Glutamatergic neuron (in vitro differentiated cells): ENCODE measurements around the gene NRCAM. TPM values are rescaled to one million over a fixed set of nuclear protein-coding genes. Genes with fewer than 3 reads are reported as not detected.
A peak's percentile ranks its signal among the peaks of the same experiment; 100 is the strongest.

Experiments
- DNase-seq: peaks from one replicate; pipeline ENCODE4 v3.0.0; 2022
- H3K27ac Mint-ChIP-seq: one replicate; pipeline ENCODE4 v1.8.0; 2020; ENCODE audit warnings: mild to moderate bottlenecking, mixed read lengths, inconsistent platforms; ENCODE audit not compliant: unreplicated experiment
- H3K27me3 Mint-ChIP-seq: one replicate; pipeline ENCODE4 v1.8.0; 2020; ENCODE audit warnings: mild to moderate bottlenecking, moderate library complexity, mixed read lengths, inconsistent platforms; ENCODE audit not compliant: unreplicated experiment
- H3K36me3 Mint-ChIP-seq: one replicate; pipeline ENCODE4 v1.8.0; 2020; ENCODE audit warnings: mild to moderate bottlenecking, mixed read lengths, inconsistent platforms; ENCODE audit not compliant: unreplicated experiment
- H3K4me1 Mint-ChIP-seq: one replicate; pipeline ENCODE4 v1.8.0; 2020; ENCODE audit warnings: mild to moderate bottlenecking, low read depth, mixed read lengths, inconsistent platforms; ENCODE audit not compliant: unreplicated experiment
- H3K4me3 Mint-ChIP-seq: one replicate; pipeline ENCODE4 v1.8.0; 2020; ENCODE audit warnings: mild to moderate bottlenecking, mixed read lengths, inconsistent platforms; ENCODE audit not compliant: unreplicated experiment
- H3K9me3 Mint-ChIP-seq: one replicate; pipeline ENCODE4 v1.8.0; 2020; ENCODE audit warnings: mild to moderate bottlenecking, moderate library complexity, mixed read lengths, inconsistent platforms; ENCODE audit not compliant: unreplicated experiment
- total RNA-seq: library from RNA; stranded (reverse); fragmentation: NEBNext Ultra II Directional; extraction: Animal tissue kit (Norgen Biotek cat#: 25700); gene quantifications from one replicate; pipeline ENCODE4 v1.2.1, GENCODE V29; 2021; ENCODE audit not compliant: unreplicated experiment
- TF ChIP-seq, protein P1 (sequence below): fragments of 200-600 bp; sonication (generic); IDR thresholded peaks from one replicate; pipeline ENCODE4 v1.5.0; 2021; ENCODE audit not compliant: partially characterized antibody, unreplicated experiment

The NRCAM gene
- total RNA-seq, 1 donor from 2014 or later, result 120 TPM

DNA sequence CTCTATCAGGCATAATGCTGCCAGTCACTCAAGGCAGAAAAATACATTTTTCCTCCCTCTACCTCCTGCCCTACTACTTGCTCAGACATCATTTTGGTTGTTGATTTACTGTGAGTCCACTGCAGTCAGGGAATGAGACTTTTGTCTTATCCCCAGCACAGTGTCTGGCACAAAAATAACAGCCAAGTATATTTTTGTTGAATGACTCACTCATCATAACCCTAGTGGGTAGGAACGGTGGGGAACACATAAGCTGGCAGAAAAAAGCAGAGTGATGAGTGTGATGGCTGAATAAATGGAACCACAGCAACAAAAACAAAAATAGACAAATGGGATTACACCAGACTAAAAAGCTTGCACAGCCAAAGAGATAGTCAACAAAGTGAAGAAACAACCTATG is 260.2 kb downstream of the NRCAM start:
- Mint-ChIP-seq H3K4me1 (no peaks in the 10 kb centered on the region), H3K27ac (no peak overlapping the region), H3K4me3 (no peak overlapping the region), H3K36me3 (peaks cover 18% of the 10 kb centered on the region), H3K27me3 (no peaks in the 10 kb centered on the region), H3K9me3 (peaks cover 1% of the 10 kb centered on the region)
- TF ChIP-seq, protein P1, sequence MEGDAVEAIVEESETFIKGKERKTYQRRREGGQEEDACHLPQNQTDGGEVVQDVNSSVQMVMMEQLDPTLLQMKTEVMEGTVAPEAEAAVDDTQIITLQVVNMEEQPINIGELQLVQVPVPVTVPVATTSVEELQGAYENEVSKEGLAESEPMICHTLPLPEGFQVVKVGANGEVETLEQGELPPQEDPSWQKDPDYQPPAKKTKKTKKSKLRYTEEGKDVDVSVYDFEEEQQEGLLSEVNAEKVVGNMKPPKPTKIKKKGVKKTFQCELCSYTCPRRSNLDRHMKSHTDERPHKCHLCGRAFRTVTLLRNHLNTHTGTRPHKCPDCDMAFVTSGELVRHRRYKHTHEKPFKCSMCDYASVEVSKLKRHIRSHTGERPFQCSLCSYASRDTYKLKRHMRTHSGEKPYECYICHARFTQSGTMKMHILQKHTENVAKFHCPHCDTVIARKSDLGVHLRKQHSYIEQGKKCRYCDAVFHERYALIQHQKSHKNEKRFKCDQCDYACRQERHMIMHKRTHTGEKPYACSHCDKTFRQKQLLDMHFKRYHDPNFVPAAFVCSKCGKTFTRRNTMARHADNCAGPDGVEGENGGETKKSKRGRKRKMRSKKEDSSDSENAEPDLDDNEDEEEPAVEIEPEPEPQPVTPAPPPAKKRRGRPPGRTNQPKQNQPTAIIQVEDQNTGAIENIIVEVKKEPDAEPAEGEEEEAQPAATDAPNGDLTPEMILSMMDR, result no peak
- no peak for DNase-seq

DNA sequence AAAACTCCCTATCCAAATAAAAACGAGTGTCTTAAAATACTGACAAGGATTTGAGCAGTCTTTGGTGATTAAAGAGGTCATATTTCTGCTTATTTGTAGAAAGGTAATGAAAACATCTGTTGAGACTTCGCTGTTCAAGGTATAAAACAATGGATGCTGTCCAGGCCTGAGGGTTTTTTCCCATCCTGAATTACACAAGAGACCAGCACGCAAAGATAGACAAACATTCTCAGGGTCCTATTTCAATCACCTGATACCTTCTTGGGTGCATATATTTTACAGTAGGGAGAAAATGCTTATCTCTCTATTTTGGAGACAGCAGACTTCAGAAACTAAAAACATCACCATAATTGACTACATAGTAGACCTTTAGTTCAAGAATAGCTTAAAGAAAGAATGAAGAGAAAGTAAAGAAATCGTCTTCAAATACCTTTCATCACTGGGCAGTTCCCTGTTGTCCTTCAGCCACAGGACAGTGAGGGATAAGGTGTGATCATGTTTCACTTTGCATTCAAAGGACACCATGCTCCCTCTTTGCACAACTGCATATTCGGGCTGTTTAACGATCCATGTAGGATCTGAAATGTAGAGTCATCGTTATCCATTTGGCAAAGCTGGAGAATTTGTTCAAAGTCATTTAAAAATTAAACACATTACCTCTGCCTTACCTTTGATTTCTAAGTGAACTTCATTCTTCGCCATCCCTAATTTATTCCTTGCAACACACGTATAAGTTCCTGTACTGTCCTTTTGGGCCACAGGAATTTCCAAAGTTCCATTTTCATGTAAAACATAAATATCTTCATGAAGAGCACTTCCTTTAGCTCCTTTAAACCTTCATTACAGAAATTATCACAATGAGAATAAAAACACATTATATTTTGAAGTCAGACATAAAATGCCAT is 262.4 kb downstream of the NRCAM start:
- peaks cover 1% of the 10 kb centered on the region for H3K9me3 Mint-ChIP-seq
- H3K36me3 Mint-ChIP-seq, result peaks cover 29% of the 10 kb centered on the region
- H3K4me1 Mint-ChIP-seq, result no peaks in the 10 kb centered on the region
- no peak overlapping the region for H3K27ac Mint-ChIP-seq
- no peaks in the 10 kb centered on the region for H3K27me3 Mint-ChIP-seq
- no peak overlapping the region for H3K4me3 Mint-ChIP-seq
- TF ChIP-seq, protein P1, result no peak
- DNase-seq, result no peak

DNA sequence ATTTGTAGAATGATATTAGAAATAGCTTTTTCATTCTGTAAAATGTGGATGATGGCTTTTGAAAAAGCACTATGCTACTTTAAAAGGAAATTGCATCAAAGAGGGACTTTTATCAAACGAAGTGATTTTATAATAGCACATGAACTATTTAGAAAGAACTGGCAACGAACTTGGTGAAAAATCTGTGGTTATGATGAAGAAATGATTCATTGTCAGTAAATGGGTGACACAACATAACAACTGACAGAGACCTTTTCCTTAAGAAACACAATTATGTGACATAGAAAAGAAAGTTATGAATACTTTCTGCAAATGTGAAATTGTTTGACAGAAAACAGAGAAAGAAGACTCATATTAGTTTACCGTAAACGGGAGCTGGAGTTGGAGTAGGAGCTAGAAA is 265.3 kb downstream of the NRCAM start:
- TF ChIP-seq, protein P1, result no peak
- Mint-ChIP-seq H3K4me3 (no peak overlapping the region), H3K27ac (no peak overlapping the region), H3K4me1 (no peaks in the 10 kb centered on the region), H3K27me3 (no peaks in the 10 kb centered on the region), H3K36me3 (peaks cover 35% of the 10 kb centered on the region), H3K9me3 (peaks cover 7% of the 10 kb centered on the region)
- no peak for DNase-seq

DNA sequence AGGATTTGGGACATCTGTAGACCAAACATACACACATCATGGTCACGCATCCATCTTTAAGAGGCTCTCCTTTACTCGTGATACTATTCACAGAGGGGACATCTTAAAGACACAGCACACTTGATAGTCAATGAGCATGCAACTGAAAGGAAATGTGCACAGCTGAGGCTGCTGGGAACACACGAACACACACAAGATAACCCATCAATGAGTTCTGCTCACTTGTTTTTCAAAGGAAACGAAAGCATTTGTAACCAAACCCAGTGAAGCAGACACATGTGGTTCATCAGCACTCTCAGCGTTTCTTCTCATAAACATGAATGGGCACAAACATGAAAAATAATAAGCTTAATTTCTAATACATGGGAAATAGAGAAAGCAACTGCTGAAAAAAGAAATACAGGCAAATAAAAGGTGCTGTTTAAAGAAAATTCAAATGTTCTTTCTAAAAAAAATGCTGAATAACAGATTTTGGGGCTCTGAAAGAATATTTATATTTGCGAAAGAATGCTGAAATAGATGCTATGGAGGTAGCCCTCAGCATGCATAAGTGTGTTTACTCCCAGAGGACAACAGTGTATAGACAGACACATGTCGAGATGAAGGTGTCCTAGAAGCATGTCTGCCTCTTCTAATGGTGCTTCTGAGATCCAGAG is 266.4 kb downstream of the NRCAM start:
- Mint-ChIP-seq H3K4me1 (no peaks in the 10 kb centered on the region), H3K9me3 (peaks cover 7% of the 10 kb centered on the region), H3K36me3 (peaks cover 35% of the 10 kb centered on the region), H3K27ac (peak overlapping the region; percentile 24), H3K27me3 (no peaks in the 10 kb centered on the region), H3K4me3 (no peak overlapping the region)
- DNase-seq, result no peak
- TF ChIP-seq, protein P1, result no peak

DNA sequence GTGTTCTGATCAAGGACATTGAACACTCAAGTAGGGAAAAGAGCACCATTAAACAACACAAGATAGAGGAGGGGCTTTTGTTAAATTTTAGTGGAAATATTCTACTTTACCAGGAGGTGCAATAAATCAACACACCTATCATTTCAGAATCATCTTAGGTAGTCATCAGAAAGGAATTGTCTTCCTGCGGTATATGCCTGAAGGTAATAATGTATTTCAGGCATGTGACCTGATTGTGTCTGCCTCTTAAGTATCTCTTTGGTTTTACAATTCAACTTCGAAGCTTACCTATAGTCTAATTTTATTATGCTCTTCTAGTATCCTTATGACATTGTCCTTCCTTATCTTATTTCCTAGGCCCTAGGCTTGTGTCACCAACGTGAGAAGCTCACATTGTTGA is 267.5 kb downstream of the NRCAM start:
- DNase-seq, result no peak
- H3K9me3 Mint-ChIP-seq, result peaks cover 7% of the 10 kb centered on the region
- TF ChIP-seq, protein P1, result no peak
- H3K27ac Mint-ChIP-seq, result no peak overlapping the region
- H3K36me3 Mint-ChIP-seq, result peaks cover 25% of the 10 kb centered on the region
- H3K4me3 Mint-ChIP-seq, result no peak overlapping the region
- peaks cover 3% of the 10 kb centered on the region for H3K27me3 Mint-ChIP-seq
- no peaks in the 10 kb centered on the region for H3K4me1 Mint-ChIP-seq
